Measurements from ENCODE around the gene NAB1. TPM values are rescaled to one million over a fixed set of nuclear protein-coding genes. Genes with fewer than 3 reads are reported as not detected.

NAB1 gene
- 31.3 and 39.7 TPM in 2 replicates for total RNA-seq (ENCODE audit: low replicate concordance)

GRCh38 chr2:190649035-190649797, at the start of gene NAB1:
TSS of gene NAB1 (plus strand) at chr2:190649083. CDS start at chr2:190659177, 10,094 bp downstream.

Other genes with a start within 250 kb of the NAB1 start
- gene MFSD6, start 240.7 kb upstream of the NAB1 start, total RNA-seq (ENCODE audit: low replicate concordance), result 3.2 and 3.4 TPM in 2 replicates
- 2.4 and 2.7 TPM in 2 replicates for gene NEMP2, start 114.4 kb upstream of the NAB1 start, total RNA-seq (ENCODE audit: low replicate concordance)
- 169 and 235 TPM in 2 replicates for gene GLS, start 231.7 kb downstream of the NAB1 start, total RNA-seq (ENCODE audit: low replicate concordance)

Measured in smooth muscle cell of the coronary artery (primary cell).